Measurements from ENCODE around the gene APEX2.
"Not testable (repeated sequence)": the region's sequence is repeated elsewhere in the genome, so short reads cannot be mapped to it uniquely, and the experiment has no call there.

Gene APEX2

DNA sequence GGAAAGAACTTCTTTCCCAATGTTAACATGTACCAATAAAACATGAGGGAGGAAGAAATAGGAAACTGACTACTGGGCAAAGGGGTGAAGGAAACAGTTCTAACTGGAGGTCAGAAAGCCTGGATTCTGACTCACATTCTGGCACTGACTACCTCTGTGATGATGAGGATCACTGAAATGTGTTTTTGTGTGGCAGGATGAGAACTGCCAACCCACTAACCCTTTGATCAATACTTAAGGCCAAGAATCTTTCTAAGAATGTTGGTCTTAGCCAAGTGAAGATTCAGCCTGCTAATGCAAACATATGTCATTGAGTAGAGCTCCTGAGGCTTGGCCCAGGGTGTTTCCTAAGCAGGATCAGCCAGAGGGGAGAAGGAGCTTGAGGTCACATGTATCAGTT lies 26.0 kb downstream of the APEX2 start:
- no peak overlapping the region for H3K27ac ChIP-seq (ENCODE audit: low read depth, low read length)
- no peaks in the 10 kb centered on the region for H3K27me3 ChIP-seq (ENCODE audit: control insufficient read depth in 1 of 2, insufficient read depth in 2 of 2, low read length in 2 of 2)
- H3K4me1 ChIP-seq (ENCODE audit: insufficient read depth, low read length), result no peaks in the 10 kb centered on the region
- no peak overlapping the region for H3K4me3 ChIP-seq (ENCODE audit: low read depth in 1 of 2, low read length in 2 of 2)
- no peaks in the 10 kb centered on the region for H3K36me3 ChIP-seq (ENCODE audit: insufficient read depth, low read length)
- H3K9ac ChIP-seq (ENCODE audit: low read length), result no peak overlapping the region
- no peaks in the 10 kb centered on the region for H3K9me3 ChIP-seq (ENCODE audit: low read length)

DNA sequence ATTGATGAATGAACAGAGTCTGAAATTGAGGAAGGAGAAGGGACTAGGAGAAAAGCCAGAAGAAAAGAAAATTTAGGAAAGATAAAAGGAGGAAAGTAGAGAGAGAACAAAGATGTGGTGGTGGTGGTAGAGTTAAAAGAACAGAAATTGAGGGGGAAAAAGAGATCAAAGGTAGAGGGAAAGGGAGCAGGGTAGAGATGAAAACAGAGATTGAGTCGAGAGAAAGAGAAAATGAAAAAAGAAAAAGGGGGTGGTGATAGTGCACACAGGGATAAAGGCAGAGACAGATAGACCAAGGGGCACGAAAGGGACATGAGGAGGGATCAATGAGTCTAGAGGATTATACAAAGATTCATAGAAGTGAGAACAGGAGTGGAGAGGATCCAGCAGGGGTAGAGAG lies 26.7 kb downstream of the APEX2 start:
- H3K27me3 ChIP-seq (ENCODE audit: control insufficient read depth in 1 of 2, insufficient read depth in 2 of 2, low read length in 2 of 2), result no peaks in the 10 kb centered on the region

DNA sequence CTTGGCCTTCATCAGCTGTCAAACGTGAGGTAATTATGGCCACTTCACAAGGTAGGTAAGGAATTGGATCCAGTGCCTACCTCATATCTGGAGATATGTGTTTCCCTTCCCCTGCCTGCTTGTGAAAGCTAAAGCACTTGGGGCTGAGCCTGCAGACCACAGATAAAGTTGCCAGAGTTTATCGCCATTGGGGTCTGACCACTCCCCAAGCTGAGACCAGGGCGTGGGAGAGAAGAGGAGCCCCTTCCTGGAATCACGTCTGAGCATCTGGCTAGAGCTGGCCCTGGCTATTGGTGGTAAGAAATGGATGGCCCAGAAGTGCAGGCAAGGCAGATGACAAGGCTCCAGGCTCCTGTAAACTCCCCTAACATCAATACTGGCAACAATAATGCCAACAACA lies 27.9 kb downstream of the APEX2 start:
- H3K27me3 ChIP-seq (ENCODE audit: control insufficient read depth in 1 of 2, insufficient read depth in 2 of 2, low read length in 2 of 2), result no peaks in the 10 kb centered on the region
- H3K4me3 ChIP-seq (ENCODE audit: low read depth in 1 of 2, low read length in 2 of 2), result no peak overlapping the region
- H3K9me3 ChIP-seq (ENCODE audit: low read length), result no peaks in the 10 kb centered on the region
- no peaks in the 10 kb centered on the region for H3K4me1 ChIP-seq (ENCODE audit: insufficient read depth, low read length)
- H3K9ac ChIP-seq (ENCODE audit: low read length), result no peak overlapping the region
- H3K27ac ChIP-seq (ENCODE audit: low read depth, low read length), result no peak overlapping the region
- no peaks in the 10 kb centered on the region for H3K36me3 ChIP-seq (ENCODE audit: insufficient read depth, low read length)

More for the DNA sequence above, 26.7 kb downstream of the APEX2 start:
- Histone ChIP-seq H3K27ac (ENCODE audit: low read depth, low read length) (no peak overlapping the region), H3K36me3 (ENCODE audit: insufficient read depth, low read length) (no peaks in the 10 kb centered on the region), H3K4me1 (ENCODE audit: insufficient read depth, low read length) (no peaks in the 10 kb centered on the region), H3K4me3 (ENCODE audit: low read depth in 1 of 2, low read length in 2 of 2) (no peak overlapping the region), H3K9me3 (ENCODE audit: low read length) (no peaks in the 10 kb centered on the region), H3K9ac (ENCODE audit: low read length) (no peak overlapping the region)

DNA sequence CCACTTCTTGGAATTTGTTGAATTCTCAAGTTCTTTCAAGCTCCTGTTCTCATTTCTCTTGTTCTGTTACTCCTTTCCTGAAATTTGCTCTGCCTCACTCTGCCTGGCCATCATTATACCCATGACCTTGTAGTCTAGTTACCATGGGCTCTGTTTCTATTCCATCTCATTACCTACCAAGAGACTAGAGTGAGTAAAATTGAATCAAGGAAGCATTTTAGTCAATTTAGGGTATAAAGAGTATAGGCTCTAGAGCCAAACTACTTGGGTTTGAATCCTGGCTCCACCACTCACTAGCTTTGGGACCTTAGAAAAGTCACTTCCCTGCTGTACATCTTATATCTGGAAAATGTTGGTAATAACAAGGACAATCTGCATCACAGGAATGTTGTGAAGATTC lies 28.4 kb downstream of the APEX2 start:
- Histone ChIP-seq H3K27ac (ENCODE audit: low read depth, low read length) (no peak overlapping the region), H3K4me1 (ENCODE audit: insufficient read depth, low read length) (no peaks in the 10 kb centered on the region), H3K4me3 (ENCODE audit: low read depth in 1 of 2, low read length in 2 of 2) (no peak overlapping the region), H3K9ac (ENCODE audit: low read length) (no peak overlapping the region), H3K36me3 (ENCODE audit: insufficient read depth, low read length) (no peaks in the 10 kb centered on the region), H3K27me3 (ENCODE audit: control insufficient read depth in 1 of 2, insufficient read depth in 2 of 2, low read length in 2 of 2) (no peaks in the 10 kb centered on the region), H3K9me3 (ENCODE audit: low read length) (no peaks in the 10 kb centered on the region)

DNA sequence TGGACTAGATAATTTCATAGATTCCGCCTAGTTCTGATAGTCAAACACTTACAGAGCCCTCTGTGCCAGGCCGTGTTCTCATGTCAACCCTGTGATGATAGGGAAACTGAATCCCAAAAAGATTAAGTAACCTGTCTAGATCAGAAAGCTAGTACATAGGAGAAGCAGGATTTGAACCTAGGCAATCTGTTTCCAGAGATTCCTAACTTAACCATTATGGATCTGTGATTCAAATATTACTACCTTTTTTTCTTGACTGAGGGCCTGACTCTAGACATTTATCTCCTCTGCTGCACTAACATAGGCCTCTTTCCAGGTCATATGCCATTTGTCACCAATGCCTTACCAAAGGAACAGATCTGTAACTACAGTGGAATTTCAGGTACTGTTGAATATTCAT lies 29.1 kb downstream of the APEX2 start:
- Histone ChIP-seq H3K4me3 (ENCODE audit: low read depth in 1 of 2, low read length in 2 of 2) (no peak overlapping the region), H3K36me3 (ENCODE audit: insufficient read depth, low read length) (no peaks in the 10 kb centered on the region), H3K9me3 (ENCODE audit: low read length) (no peaks in the 10 kb centered on the region), H3K4me1 (ENCODE audit: insufficient read depth, low read length) (no peaks in the 10 kb centered on the region), H3K27me3 (ENCODE audit: control insufficient read depth in 1 of 2, insufficient read depth in 2 of 2, low read length in 2 of 2) (no peaks in the 10 kb centered on the region), H3K9ac (ENCODE audit: low read length) (no peak overlapping the region), H3K27ac (ENCODE audit: low read depth, low read length) (no peak overlapping the region)

DNA sequence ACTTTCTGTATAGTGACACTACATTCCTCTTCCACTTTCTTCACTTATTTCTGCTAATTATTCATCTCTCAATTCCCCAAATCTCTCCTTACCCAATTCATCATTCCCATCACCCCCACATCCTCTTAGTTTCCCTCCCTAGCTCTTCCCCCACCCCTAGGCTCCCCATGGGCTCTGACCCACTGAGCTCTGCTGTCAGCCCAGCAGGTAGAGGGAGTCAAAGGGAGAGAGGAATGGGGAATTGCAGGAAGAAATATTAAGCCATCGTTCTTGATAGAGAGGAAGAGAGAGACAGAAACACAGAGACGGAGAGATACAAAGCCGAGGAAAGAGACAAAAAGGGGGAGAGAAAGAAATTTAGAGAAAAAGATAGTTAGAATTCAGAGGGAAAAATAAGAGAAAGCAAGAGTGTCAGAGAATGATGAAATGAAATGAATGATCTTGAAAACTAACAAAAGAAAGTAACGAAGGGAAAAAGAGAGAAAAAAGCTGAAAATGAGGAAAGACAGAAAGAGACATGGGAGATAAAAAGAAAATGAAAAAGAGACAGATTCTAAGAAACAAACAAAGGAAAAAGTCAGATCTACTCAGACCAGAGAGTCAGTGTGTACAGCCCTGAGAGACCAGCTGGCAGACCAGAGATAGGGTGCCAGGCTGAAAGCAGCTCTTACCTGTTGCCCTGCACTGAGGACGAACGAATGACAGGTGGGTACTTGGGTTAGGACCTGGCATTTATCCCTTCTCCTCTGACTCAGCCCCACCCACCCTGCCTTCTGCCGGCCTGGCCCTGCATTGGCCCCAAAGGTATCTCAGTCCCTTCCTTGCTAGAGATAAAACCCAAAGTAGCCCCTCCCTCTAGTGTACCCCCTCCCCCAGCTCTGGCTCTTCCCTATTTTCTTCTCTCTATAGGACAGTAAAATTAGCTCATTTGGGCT lies 30.4 kb downstream of the APEX2 start, which contains the start of gene ALAS2:
Gene ALAS2, minus strand, starts transcription at position 707 of the 935 bp plus-strand sequence. CDS start 4,977 bp downstream, outside the sequence.
- Histone ChIP-seq H3K27ac (ENCODE audit: low read depth, low read length) (no peak within 1 kb of the TSS), H3K27me3 (ENCODE audit: control insufficient read depth in 1 of 2, insufficient read depth in 2 of 2, low read length in 2 of 2) (no peaks in the 10 kb centered on the region), H3K4me3 (ENCODE audit: low read depth in 1 of 2, low read length in 2 of 2) (no peak within 1 kb of the TSS), H3K4me1 (ENCODE audit: insufficient read depth, low read length) (no peaks in the 10 kb centered on the region), H3K9me3 (ENCODE audit: low read length) (no peaks in the 10 kb centered on the region), H3K9ac (ENCODE audit: low read length) (no peak within 1 kb of the TSS), H3K36me3 (ENCODE audit: insufficient read depth, low read length) (no peaks in the 10 kb centered on the region)

DNA sequence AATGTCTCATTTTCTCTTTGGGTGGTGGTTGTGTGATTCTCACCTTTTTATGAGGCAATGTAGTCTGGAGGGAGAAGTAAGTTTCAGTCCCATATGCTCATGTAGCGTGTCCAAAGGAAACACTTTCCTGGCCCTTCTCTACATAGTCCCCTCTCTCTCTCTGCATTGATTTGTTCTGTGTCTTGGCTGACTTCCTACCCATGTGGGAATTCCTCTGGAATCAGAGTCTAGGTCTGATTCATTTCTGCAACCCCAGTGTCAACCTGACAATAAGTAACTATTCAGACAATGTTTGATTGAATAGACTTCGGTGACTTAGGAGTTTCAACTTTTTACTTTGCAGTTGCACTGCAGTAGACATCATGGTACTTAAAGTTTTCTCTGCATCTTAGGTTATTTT lies 33.3 kb downstream of the APEX2 start:
- H3K4me1 ChIP-seq (ENCODE audit: insufficient read depth, low read length), result no peaks in the 10 kb centered on the region
- H3K27ac ChIP-seq (ENCODE audit: low read depth, low read length), result no peak overlapping the region
- H3K9ac ChIP-seq (ENCODE audit: low read length), result no peak overlapping the region
- no peak overlapping the region for H3K4me3 ChIP-seq (ENCODE audit: low read depth in 1 of 2, low read length in 2 of 2)
- no peaks in the 10 kb centered on the region for H3K36me3 ChIP-seq (ENCODE audit: insufficient read depth, low read length)
- no peaks in the 10 kb centered on the region for H3K27me3 ChIP-seq (ENCODE audit: control insufficient read depth in 1 of 2, insufficient read depth in 2 of 2, low read length in 2 of 2)
- H3K9me3 ChIP-seq (ENCODE audit: low read length), result no peaks in the 10 kb centered on the region

DNA sequence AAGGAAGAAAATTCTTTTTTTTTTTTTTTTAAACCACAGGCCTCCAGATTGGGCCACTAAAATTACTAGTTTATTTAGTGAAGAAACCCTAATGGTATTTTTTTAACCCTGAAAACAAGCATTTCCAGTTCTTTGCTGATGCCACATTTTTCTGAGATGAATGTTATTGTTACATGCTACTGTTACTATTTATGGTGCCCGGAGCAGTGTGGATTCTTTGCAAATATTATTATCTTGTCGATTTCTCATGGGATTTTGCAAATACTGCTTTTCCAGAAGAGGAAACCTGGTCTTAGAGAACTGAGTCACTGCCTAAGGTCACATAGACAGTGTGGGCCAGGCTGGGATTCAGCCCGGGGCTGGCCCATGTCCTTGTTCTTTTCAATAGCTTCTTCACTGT lies 39.3 kb downstream of the APEX2 start:
- H3K36me3 ChIP-seq (ENCODE audit: insufficient read depth, low read length), result no peaks in the 10 kb centered on the region
- no peaks in the 10 kb centered on the region for H3K4me1 ChIP-seq (ENCODE audit: insufficient read depth, low read length)
- no peak overlapping the region for H3K9ac ChIP-seq (ENCODE audit: low read length)
- no peak overlapping the region for H3K4me3 ChIP-seq (ENCODE audit: low read depth in 1 of 2, low read length in 2 of 2)
- H3K9me3 ChIP-seq (ENCODE audit: low read length), result no peaks in the 10 kb centered on the region
- no peak overlapping the region for H3K27ac ChIP-seq (ENCODE audit: low read depth, low read length)
- no peaks in the 10 kb centered on the region for H3K27me3 ChIP-seq (ENCODE audit: control insufficient read depth in 1 of 2, insufficient read depth in 2 of 2, low read length in 2 of 2)

DNA sequence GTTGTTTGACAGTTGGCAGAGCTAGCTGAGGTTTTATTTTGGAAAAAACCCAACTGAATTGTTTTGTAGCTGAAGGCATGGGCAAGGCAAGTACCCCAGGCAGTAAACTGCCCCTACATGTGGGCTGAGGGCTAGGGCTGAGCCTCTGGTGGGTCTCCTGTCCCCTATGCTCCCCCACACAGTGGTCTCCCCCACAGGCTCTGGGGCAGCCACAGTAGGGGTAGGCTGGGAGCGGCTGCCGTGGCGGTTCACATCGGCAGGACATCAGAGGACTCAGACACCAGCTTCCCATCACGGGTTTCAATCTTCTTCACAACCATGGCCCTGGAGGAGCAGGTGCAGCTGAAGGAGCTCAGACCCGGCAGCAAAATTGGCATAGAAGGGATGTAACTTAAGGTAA lies 41.4 kb downstream of the APEX2 start:
- no peak overlapping the region for H3K9ac ChIP-seq (ENCODE audit: low read length)
- H3K4me3 ChIP-seq (ENCODE audit: low read depth in 1 of 2, low read length in 2 of 2), result no peak overlapping the region
- no peaks in the 10 kb centered on the region for H3K9me3 ChIP-seq (ENCODE audit: low read length)
- H3K36me3 ChIP-seq (ENCODE audit: insufficient read depth, low read length), result no peaks in the 10 kb centered on the region
- H3K27ac ChIP-seq (ENCODE audit: low read depth, low read length), result no peak overlapping the region
- H3K4me1 ChIP-seq (ENCODE audit: insufficient read depth, low read length), result no peaks in the 10 kb centered on the region
- H3K27me3 ChIP-seq (ENCODE audit: control insufficient read depth in 1 of 2, insufficient read depth in 2 of 2, low read length in 2 of 2), result no peaks in the 10 kb centered on the region

DNA sequence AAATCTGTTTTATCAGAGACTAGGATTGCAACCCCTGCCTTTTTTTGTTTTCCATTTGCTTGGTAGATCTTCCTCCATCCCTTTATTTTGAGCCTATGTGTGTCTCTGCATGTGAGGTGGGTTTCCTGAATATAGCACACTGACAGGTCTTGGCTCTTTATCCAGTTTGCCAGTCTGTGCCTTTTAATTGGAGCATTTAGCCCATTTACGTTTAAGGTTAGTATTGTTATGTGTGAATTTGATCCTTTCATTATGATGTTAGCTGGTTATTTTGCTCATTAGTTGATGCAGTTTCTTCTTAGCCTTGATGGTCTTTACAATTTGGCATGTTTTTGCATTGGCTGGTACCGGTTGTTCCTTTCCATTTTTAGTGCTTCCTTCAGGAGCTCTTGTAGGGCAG lies 50.4 kb downstream of the APEX2 start:
- H3K4me3 ChIP-seq (ENCODE audit: low read depth in 1 of 2, low read length in 2 of 2); H3K9me3 ChIP-seq (ENCODE audit: low read length); H3K36me3 ChIP-seq (ENCODE audit: insufficient read depth, low read length); H3K9ac ChIP-seq (ENCODE audit: low read length); H3K27me3 ChIP-seq (ENCODE audit: control insufficient read depth in 1 of 2, insufficient read depth in 2 of 2, low read length in 2 of 2); H3K27ac ChIP-seq (ENCODE audit: low read depth, low read length); H3K4me1 ChIP-seq (ENCODE audit: insufficient read depth, low read length): not testable (repeated sequence)

DNA sequence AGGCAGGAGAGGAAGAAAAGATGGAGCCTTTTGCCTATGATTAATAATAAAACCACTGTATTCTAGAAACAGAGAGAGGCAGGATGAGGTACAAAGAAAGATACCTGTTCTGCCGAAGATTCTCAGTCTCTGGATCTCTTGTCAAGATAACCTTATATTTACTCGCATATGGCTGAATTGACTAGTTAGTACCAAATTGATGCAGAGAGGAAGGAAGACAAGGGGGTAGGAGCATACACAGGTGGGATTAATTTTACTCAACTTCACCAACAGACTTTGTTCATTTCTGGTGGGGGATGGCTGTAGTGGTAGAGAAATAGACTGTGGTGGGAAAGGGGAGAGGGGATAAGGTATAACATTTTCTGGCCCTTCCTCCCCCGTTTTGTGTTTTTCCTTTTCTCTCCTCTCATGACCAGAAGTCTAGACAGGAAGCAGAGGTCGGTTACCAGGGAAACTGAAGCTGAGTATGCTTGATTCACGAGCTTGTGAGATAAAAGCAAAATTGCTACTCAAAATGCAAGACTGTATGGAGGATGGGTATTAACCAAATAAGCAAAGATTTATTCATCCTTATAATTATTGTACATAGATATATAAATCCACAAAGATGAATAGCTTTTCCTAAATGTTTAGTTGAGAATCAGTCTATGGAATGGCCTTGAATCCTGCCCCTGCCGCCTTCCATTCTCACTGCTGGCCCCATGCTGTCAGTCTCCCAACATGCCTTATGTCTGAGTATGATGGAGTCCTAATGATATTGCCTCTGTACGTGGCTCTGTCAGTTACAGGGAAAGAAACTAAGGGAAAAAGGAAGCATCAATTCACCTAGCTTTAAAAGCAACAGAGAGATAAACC lies 56.9 kb downstream of the APEX2 start:
- Histone ChIP-seq H3K27ac (ENCODE audit: low read depth, low read length) (no peak overlapping the region), H3K9ac (ENCODE audit: low read length) (no peak overlapping the region), H3K4me1 (ENCODE audit: insufficient read depth, low read length) (no peaks in the 10 kb centered on the region), H3K4me3 (ENCODE audit: low read depth in 1 of 2, low read length in 2 of 2) (no peak overlapping the region), H3K9me3 (ENCODE audit: low read length) (no peaks in the 10 kb centered on the region), H3K27me3 (ENCODE audit: control insufficient read depth in 1 of 2, insufficient read depth in 2 of 2, low read length in 2 of 2) (peaks cover 0 to 8% of the 10 kb centered on the region in 2 donors), H3K36me3 (ENCODE audit: insufficient read depth, low read length) (no peaks in the 10 kb centered on the region)
